SIG-M5 treated with dmso at 0.1 percent for 504 hours (cell line): ENCODE results near the gene C2CD3.
"Not testable (repeated sequence)": the region's sequence is repeated elsewhere in the genome, so short reads cannot be mapped to it uniquely, and the experiment has no call there.

Experiments
- DNase-seq: peaks from one replicate; lab custom pipeline; 2025; ENCODE audit not compliant: unreplicated experiment; lab: John Stamatoyannopoulos, UW

The C2CD3 gene

DNA sequence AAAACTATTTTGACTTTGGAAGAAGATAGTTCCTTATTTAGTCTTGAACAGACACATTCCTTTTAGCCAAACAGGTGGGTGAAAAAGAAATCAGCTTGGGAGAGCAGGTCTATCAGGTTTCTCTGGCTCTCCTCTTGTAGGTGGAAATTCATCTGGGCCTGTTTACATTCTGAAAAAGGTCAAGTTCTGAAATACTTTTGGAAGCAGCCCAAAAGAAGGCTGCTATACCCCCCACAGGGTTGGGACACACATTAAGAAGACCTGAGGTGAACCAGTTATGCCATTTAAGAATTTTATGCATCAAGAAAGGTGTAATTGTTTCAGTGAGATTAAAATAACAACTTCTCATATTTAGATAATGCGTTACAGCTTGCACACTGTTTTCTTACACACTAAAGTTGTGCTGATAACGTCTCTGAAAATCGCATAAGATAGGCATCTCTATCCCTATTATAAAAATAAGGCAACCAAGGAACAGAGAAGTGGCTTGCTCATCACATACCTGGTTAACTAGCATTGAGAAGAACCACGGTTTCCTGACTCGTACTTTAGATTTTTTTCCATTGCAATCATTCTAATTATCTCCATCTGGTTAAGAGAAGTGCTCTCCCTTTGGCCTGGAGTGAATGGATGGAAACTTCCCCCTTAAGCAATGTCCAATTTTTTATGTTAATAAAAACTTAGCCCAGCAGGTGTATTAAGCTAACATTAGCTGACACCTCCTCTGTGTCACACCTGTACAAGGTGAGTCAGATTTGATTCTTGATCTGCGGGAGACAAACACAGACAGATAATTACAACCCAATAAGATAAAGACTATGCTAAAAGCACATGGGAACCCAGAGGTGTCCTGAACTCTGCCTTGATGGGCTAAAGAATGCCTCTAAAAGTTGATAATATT, 101.4 kb downstream of the C2CD3 start:
- DNase-seq, result peak; percentile 77

DNA sequence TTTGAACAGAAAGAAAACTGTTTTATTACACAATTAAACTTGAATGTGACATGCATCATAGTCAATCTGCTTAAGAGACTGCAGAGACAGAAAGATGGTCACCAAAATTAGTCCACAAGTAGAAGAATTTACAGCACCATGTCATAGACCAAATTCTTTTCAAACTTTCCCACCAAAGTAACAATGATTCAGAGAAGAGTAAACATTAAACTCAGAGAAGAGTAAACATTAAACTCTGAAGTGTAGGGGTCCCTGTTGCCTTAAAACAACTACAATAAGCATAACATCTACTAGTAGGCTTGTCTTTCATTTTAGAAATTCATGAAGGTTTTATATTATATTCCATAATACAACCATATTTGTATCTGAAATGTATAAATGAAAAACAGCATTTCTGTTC, 104.1 kb downstream of the C2CD3 start:
- DNase-seq, result not testable (repeated sequence)

- DNase-seq, result not testable (repeated sequence)
Observed at GRCh38 chr11:74065534-74065933, 105.3 kb downstream of the C2CD3 start.

- DNase-seq, result not testable (repeated sequence)
Observed at GRCh38 chr11:74063628-74064027, 107.2 kb downstream of the C2CD3 start.

GRCh38 chr11:74061599-74061998, 109.2 kb downstream of the C2CD3 start:
- not testable (repeated sequence) for DNase-seq

GRCh38 chr11:74057249-74058151, 113.3 kb downstream of the C2CD3 start:
- no peak for DNase-seq

GRCh38 chr11:74055938-74056337, 114.9 kb downstream of the C2CD3 start:
- DNase-seq, result no peak

GRCh38 chr11:74050465-74050864, 120.3 kb downstream of the C2CD3 start:
- no peak for DNase-seq

DNA sequence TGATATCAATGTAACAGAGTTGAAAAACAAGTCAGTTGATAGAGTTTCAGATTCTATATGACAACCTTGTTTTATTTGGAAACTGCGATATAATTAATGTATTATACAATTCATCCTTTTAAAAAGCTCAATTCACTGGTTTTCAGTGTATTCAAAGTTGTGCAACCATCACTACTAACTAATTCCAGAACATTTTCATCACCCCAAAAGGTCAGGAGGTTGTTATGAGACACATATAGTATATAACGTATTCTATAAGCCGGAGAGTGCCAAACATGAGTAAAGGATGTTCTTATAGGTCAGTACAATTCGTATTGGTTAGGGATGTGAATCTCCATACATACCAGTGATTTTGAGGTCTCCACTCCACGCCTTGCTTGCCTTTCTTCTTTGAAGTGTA, 121.8 kb downstream of the C2CD3 start:
- no peak for DNase-seq

DNA sequence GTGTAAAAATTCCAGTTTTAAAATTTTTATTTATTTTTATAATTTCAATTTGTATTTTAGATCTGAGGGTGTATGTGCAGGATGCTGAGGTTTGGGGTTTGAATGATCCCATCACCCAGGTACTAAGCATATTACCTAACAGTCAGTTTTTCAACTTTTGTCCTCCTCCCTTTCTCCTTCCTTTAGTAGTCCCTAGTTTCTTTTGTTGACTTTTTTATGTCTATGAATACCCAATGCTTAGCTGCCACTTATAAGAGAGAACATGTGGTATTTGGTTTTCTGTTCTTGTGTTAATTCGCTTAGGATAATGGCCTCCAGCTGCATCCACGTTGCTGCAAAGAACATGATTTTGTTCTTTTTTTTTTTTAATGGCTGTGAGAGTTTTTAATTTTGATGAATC, 126.3 kb downstream of the C2CD3 start:
- DNase-seq, result no peak

DNA sequence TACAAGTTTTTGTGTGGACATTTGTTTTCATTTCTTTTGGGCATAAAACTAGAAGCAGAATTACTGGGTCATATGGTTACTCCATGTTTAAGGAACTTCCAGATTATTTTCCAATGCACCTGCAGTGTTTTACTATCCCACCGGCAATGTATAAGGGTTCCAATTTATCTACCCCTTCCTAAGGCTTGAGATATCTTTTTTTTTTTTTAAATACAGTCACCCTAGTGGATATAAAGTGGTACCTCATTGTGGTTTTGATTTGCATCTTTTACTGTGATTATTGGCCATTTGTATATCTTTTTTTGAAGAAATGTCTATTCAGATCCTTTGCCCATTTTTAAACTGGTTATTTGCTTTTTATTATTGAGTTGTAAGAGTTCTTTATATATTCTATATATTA, 127.4 kb downstream of the C2CD3 start:
- no peak for DNase-seq

- DNase-seq, result no peak
Observed at GRCh38 chr11:74037309-74037708, 133.5 kb downstream of the C2CD3 start.

DNA sequence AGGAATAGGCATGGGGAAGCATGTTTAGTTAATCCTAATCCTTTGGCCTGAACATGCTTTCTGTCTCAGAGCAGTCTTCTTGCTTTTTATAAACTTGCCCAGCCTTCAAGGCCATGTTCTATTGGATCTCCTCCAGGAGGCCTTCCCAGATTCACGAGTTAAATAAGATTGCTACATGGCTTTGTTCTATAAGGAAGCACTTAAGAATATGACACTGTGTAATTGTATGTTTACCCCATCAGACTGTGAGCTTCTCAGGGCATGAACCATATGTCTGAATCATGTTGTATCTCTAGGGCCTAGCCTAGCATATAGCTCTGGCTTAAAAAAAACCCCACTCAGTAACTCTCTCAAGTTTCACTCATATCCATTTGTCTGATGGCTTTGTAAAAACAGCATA, 135.5 kb downstream of the C2CD3 start:
- DNase-seq, result no peak

DNA sequence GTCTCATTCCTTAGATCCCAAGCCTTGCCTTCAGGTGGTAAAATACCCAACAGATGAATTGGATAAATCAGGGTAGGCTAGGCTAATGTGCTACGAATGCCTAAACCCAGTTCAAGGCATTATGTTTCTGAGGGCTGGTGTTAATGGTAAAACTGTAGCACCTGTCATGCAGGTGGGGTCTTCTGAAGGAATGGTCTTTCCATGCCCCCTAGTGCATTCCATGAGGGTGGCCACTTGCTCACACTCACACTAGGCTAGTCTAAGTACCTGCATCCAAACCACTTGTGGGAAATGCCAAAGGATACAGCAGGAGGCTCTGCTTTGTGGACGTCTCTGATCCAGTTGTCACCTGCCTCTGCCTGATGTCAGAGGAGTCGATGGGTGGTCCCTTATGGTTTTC, 137.8 kb downstream of the C2CD3 start:
- DNase-seq, result no peak

DNA sequence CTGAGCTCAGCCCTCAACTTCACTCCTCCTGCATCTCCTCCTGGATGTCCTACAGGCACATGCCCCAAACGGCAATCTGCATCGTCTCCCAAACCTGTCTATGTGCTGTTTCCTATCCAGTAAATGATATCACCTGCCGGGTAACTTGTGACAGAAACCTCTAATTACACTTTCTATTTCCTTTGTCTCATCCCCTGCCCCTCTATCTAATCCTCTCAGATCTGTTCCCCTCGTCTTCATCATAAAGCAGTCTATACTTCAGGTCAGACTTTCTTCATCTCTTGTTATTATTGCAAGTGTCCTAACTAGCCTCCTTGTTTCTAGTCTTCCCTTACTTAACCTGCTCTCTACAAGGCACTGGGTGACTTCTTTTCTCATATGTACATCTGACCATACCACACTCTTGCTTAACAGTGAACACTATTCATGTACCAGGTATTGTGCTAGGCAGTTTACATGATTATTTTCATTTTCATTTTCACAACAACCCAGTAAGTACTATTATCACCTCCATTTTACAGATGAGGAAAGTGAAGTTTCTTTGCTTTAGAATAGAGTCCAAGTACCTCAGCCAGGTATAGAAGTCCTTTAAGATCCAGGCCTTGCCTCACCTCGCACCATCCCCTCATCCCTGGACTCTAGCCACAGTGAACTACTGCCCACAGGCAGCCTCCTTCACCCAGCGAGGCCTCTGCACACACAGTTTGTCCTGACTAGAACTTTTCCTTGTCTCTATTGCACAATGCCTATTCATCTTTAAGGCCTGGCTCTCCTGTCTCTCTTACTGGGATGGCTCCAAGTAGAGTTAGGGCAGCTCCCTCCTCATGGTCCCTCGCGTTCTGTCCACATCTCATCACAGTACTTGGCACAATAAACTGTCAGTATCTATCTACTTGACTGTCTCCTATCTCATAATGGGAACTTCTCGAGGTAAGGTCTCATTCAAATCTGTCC, 139.8 kb downstream of the C2CD3 start:
- no peak for DNase-seq

GRCh38 chr11:74025467-74026166, 145.2 kb downstream of the C2CD3 start:
- DNase-seq, result no peak

GRCh38 chr11:74024261-74025029, 146.4 kb downstream of the C2CD3 start:
- no peak for DNase-seq

- peak; percentile 46 for DNase-seq
Observed at GRCh38 chr11:74023276-74023675, 147.5 kb downstream of the C2CD3 start.

GRCh38 chr11:74022546-74022945, 148.3 kb downstream of the C2CD3 start:
- DNase-seq, result no peak
